Osteocyte (in vitro differentiated cells): ENCODE results near the gene TMEM74B. TPM values are rescaled to one million over a fixed set of nuclear protein-coding genes. Genes with fewer than 3 reads are reported as not detected.

Experiments
- DNase-seq: peaks from one replicate; pipeline ENCODE4 v3.0.0; 2021; ENCODE audit warnings: mixed read lengths; ENCODE audit not compliant: unreplicated experiment; ENCODE audit errors: extremely low spot score
- H3K27ac Mint-ChIP-seq: one replicate; pipeline ENCODE4 v1.8.0; 2021; ENCODE audit warnings: mild to moderate bottlenecking, mixed read lengths; ENCODE audit not compliant: unreplicated experiment
- H3K27me3 Mint-ChIP-seq: one replicate; pipeline ENCODE4 v1.8.0; 2021; ENCODE audit warnings: mixed read lengths; ENCODE audit not compliant: unreplicated experiment
- H3K36me3 Mint-ChIP-seq: one replicate; pipeline ENCODE4 v1.8.0; 2021; ENCODE audit warnings: mixed read lengths; ENCODE audit not compliant: unreplicated experiment
- H3K4me1 Mint-ChIP-seq: one replicate; pipeline ENCODE4 v1.8.0; 2021; ENCODE audit warnings: mixed read lengths; ENCODE audit not compliant: unreplicated experiment
- H3K4me3 Mint-ChIP-seq: one replicate; pipeline ENCODE4 v1.8.0; 2021; ENCODE audit warnings: mild to moderate bottlenecking, moderate library complexity, mixed read lengths; ENCODE audit not compliant: unreplicated experiment
- H3K9me3 Mint-ChIP-seq: one replicate; pipeline ENCODE4 v1.8.0; 2021; ENCODE audit warnings: mixed read lengths; ENCODE audit not compliant: unreplicated experiment
- CTCF ChIP-seq: fragments of 200-600 bp; sonication (generic); IDR thresholded peaks from 2 replicates; pipeline ENCODE4 v1.5.0; 2021; ENCODE audit warnings: antibody characterized with exemption, mild to moderate bottlenecking, moderate library complexity
- total RNA-seq: library from RNA; stranded (reverse); gene quantifications from 2 replicates; pipeline ENCODE4 v1.2.1, GENCODE V29; 2021

The TMEM74B gene
- total RNA-seq, 1 donor from 2014 or later, result not detected

- DNase-seq, result no peak
- no peak overlapping the region for H3K4me3 Mint-ChIP-seq
- no peak overlapping the region for H3K27ac Mint-ChIP-seq
- peaks cover 2% of the 10 kb centered on the region for H3K4me1 Mint-ChIP-seq
- H3K9me3 Mint-ChIP-seq, result peaks cover 13% of the 10 kb centered on the region
- peaks cover 71% of the 10 kb centered on the region for H3K36me3 Mint-ChIP-seq
- TF ChIP-seq CTCF, result no peak
- H3K27me3 Mint-ChIP-seq, result no peaks in the 10 kb centered on the region
These were observed 47.5 kb downstream of the TMEM74B start for GRCh38 chr20:1137236-1137635.

GRCh38 chr20:1134836-1135235 is 49.9 kb downstream of the TMEM74B start:
- TF ChIP-seq CTCF, result no peak
- Mint-ChIP-seq H3K4me1 (peaks cover 11% of the 10 kb centered on the region), H3K4me3 (no peak overlapping the region), H3K9me3 (peaks cover 6% of the 10 kb centered on the region), H3K27me3 (no peaks in the 10 kb centered on the region), H3K36me3 (peaks cover 73% of the 10 kb centered on the region), H3K27ac (no peak overlapping the region)
- no peak for DNase-seq

- peaks cover 75% of the 10 kb centered on the region for H3K36me3 Mint-ChIP-seq
- H3K27ac Mint-ChIP-seq, result no peak overlapping the region
- no peak for TF ChIP-seq CTCF
- H3K27me3 Mint-ChIP-seq, result no peaks in the 10 kb centered on the region
- H3K4me3 Mint-ChIP-seq, result no peak overlapping the region
- H3K9me3 Mint-ChIP-seq, result peaks cover 6% of the 10 kb centered on the region
- peaks cover 11% of the 10 kb centered on the region for H3K4me1 Mint-ChIP-seq
- no peak for DNase-seq
These were observed 50.4 kb downstream of the TMEM74B start for GRCh38 chr20:1134355-1134754.

- peaks cover 6% of the 10 kb centered on the region for H3K9me3 Mint-ChIP-seq
- H3K27ac Mint-ChIP-seq, result no peak overlapping the region
- no peak for TF ChIP-seq CTCF
- no peaks in the 10 kb centered on the region for H3K27me3 Mint-ChIP-seq
- peaks cover 68% of the 10 kb centered on the region for H3K36me3 Mint-ChIP-seq
- H3K4me1 Mint-ChIP-seq, result peaks cover 11% of the 10 kb centered on the region
- no peak overlapping the region for H3K4me3 Mint-ChIP-seq
- DNase-seq, result no peak
These were observed 53.4 kb downstream of the TMEM74B start for GRCh38 chr20:1131354-1131753.

GRCh38 chr20:1130847-1131246 is 53.9 kb downstream of the TMEM74B start:
- no peak overlapping the region for H3K27ac Mint-ChIP-seq

More at GRCh38 chr20:1130847-1131246, 53.9 kb downstream of the TMEM74B start:
- Mint-ChIP-seq H3K9me3 (peaks cover 6% of the 10 kb centered on the region), H3K27me3 (no peaks in the 10 kb centered on the region), H3K4me3 (no peak overlapping the region), H3K36me3 (peaks cover 68% of the 10 kb centered on the region), H3K4me1 (peaks cover 11% of the 10 kb centered on the region)
- no peak for DNase-seq
- no peak for TF ChIP-seq CTCF

Other genes starting within 250 kb of the TMEM74B start
- gene RSPO4, start 182.7 kb downstream of the TMEM74B start, total RNA-seq, result not detected in 2 replicates
- gene PSMF1, start 66.4 kb downstream of the TMEM74B start, total RNA-seq, result 129 and 144 TPM in 2 replicates
- gene C20orf202, start 18.5 kb upstream of the TMEM74B start, total RNA-seq, result not detected in 2 replicates
- gene RAD21L1, start 41.1 kb upstream of the TMEM74B start, total RNA-seq, result not detected in 2 replicates
- 8.0 and 8.9 TPM in 2 replicates for gene SNPH, start 81.3 kb upstream of the TMEM74B start, total RNA-seq
- 0.97 and 1.6 TPM in 2 replicates for gene SDCBP2, start 144.2 kb upstream of the TMEM74B start, total RNA-seq
- gene FKBP1A, start 208.1 kb upstream of the TMEM74B start, total RNA-seq, result 180 and 187 TPM in 2 replicates